22Rv1 (cell line): Measurements from ENCODE around the gene MMP14.

Source experiments
- H3K27ac ChIP-seq: fragments of 450-650 bp; 2 replicates; pipeline ENCODE4 v1.5.1; 2017
- CTCF ChIP-seq: fragments of 450-650 bp; IDR thresholded peaks from 2 replicates; pipeline ENCODE4 v1.5.1; 2017; ENCODE audit warnings: mild to moderate bottlenecking
- ZFX ChIP-seq: fragments of 450-650 bp; IDR thresholded peaks from 2 replicates; pipeline ENCODE4 v1.6.1; 2017; ENCODE audit warnings: antibody characterized with exemption, borderline replicate concordance

MMP14 gene

DNA sequence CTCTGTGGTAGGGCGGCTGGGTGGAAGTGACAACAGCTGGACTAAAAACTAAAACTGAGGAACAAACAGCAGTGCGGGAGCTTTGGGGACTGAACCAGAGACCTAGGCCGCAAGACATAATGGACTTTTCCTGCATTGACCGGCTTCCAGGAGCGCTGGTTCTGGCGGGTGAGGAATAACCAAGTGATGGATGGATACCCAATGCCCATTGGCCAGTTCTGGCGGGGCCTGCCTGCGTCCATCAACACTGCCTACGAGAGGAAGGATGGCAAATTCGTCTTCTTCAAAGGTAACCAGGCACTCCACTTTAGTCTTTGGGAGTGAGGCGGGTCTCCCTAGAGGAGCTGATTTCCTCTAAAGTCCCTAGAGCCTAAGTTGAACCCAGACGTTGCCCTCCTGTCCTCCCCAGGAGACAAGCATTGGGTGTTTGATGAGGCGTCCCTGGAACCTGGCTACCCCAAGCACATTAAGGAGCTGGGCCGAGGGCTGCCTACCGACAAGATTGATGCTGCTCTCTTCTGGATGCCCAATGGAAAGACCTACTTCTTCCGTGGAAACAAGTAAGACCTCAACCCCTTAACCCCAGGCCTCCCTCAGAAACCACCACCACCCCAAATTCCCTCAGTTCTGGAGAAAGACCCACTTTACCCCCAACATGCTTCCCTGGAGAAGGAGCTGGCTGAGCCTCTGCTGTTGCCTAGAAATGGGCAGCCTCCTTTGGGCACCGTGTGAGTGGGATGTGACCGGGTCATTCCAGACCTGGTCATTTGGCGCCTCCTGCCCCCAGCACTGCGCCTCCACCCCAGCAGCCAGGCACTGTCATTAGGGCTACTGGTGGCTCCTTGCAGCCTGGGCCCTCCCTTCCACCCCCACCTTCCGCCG lies 8.1 kb downstream of the MMP14 start:
- H3K27ac ChIP-seq: no peak overlapping the region
- no peak for TF ChIP-seq CTCF
- TF ChIP-seq ZFX: no peak

GRCh38 chr14:22845103-22845394 lies 8.7 kb downstream of the MMP14 start:
- TF ChIP-seq CTCF (no peak), ZFX (no peak)
- H3K27ac ChIP-seq: no peak overlapping the region

GRCh38 chr14:22845821-22846625 lies 9.6 kb downstream of the MMP14 start:
- TF ChIP-seq CTCF: no peak
- no peak for TF ChIP-seq ZFX
- no peak overlapping the region for H3K27ac ChIP-seq

DNA sequence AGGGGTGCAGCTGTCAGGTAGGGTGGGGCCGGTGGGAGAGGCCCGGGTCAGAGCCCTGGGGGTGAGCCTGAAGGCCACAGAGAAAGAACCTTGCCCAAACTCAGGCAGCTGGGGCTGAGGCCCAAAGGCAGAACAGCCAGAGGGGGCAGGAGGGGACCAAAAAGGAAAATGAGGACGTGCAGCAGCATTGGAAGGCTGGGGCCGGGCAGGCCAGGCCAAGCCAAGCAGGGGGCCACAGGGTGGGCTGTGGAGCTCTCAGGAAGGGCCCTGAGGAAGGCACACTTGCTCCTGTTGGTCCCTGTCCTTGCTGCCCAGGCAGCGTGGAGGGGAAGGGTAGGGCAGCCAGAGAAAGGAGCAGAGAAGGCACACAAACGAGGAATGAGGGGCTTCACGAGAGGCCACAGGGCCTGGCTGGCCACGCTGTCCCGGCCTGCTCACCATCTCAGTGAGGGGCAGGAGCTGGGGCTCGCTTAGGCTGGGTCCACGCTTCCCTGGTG lies 10.5 kb downstream of the MMP14 start:
- no peak overlapping the region for H3K27ac ChIP-seq
- TF ChIP-seq ZFX (no peak), CTCF (no peak)

DNA sequence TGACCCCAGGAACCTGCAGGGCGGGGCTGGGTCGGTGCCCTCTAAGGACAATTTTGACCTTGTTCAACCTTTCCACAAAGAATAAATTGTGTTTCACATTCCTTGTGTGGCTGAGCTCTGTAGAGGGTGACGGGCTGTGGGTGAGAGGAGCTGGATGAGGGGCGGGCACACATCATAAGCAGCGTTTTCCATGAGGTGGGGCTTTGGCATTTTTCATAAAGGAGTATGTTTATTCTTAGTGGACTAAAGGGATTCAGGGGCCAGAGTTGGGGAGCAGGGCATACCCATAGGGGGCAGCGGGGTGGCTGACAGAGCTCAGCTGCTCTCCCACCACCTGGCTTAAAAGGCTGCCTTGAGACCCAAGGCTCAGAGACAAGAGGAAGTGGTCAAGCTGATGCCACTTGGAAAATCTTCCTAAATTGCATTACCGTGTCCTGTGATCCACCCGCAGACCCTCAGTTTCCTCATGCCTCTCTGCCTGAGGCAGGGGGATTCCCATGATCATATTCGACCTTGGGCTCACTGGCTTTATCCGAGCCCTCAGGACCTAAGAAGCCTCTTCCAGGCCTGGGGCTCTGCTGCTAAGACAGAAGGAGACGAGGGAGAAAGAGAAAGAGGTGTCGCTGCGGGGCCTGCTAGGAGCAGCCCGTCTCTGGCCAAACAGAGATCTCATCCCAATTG lies 11.4 kb downstream of the MMP14 start:
- no peak overlapping the region for H3K27ac ChIP-seq
- TF ChIP-seq CTCF (no peak), ZFX (no peak)

- H3K27ac ChIP-seq: no peak overlapping the region
- TF ChIP-seq CTCF: no peak
- no peak for TF ChIP-seq ZFX
These were observed 12.2 kb downstream of the MMP14 start for GRCh38 chr14:22848351-22849164.
